Activated T-helper 17 cell treated with anti-CD3 and anti-CD28 coated beads, Interleukin-2, amount 50 U/mL, for 72 hours (primary cell): ENCODE results near the gene SLC6A4. TPM values are rescaled to one million over a fixed set of nuclear protein-coding genes. Genes with fewer than 3 reads are reported as not detected.

Experiments
- ATAC-seq: fragments of 150-1000 bp; cut with Tn5 transposase; replicated peaks from 2 replicates; pipeline ENCODE4 v1.10.0; 2021; ENCODE audit warnings: mild to moderate bottlenecking, moderate library complexity
- H3K27ac Mint-ChIP-seq: one replicate; pipeline ENCODE4 v1.8.0; 2022; ENCODE audit warnings: mixed read lengths
- H3K27me3 Mint-ChIP-seq: one replicate; pipeline ENCODE4 v1.8.0; 2022; ENCODE audit warnings: mixed read lengths
- H3K36me3 Mint-ChIP-seq: one replicate; pipeline ENCODE4 v1.8.0; 2022; ENCODE audit warnings: low read depth, mild to moderate bottlenecking, mixed read lengths
- H3K4me1 Mint-ChIP-seq: one replicate; pipeline ENCODE4 v1.8.0; 2022; ENCODE audit warnings: mixed read lengths
- H3K4me3 Mint-ChIP-seq: one replicate; pipeline ENCODE4 v1.8.0; 2022; ENCODE audit warnings: mild to moderate bottlenecking, mixed read lengths
- H3K9me3 Mint-ChIP-seq: one replicate; pipeline ENCODE4 v1.8.0; 2022; ENCODE audit warnings: mixed read lengths
- total RNA-seq, 2 donors: library from RNA; stranded (reverse); gene quantifications; one replicate each; pipeline ENCODE4 v1.2.3, GENCODE V29; 2022

Gene SLC6A4
- total RNA-seq, 2 donors from 2014 or later: not detected

- Mint-ChIP-seq H3K36me3 (peaks cover 65% of the 10 kb centered on the region), H3K4me1 (no peaks in the 10 kb centered on the region), H3K9me3 (no peaks in the 10 kb centered on the region), H3K27me3 (no peaks in the 10 kb centered on the region), H3K27ac (no peak overlapping the region), H3K4me3 (no peak overlapping the region)
- ATAC-seq: no peak
These were observed 13.3 kb upstream of the SLC6A4 start for GRCh38 chr17:30248786-30249185.

GRCh38 chr17:30246460-30246859 is 11.0 kb upstream of the SLC6A4 start:
- no peaks in the 10 kb centered on the region for H3K27me3 Mint-ChIP-seq
- no peak overlapping the region for H3K4me3 Mint-ChIP-seq
- ATAC-seq: no peak
- no peaks in the 10 kb centered on the region for H3K9me3 Mint-ChIP-seq
- peaks cover 51% of the 10 kb centered on the region for H3K36me3 Mint-ChIP-seq
- H3K27ac Mint-ChIP-seq: no peak overlapping the region
- H3K4me1 Mint-ChIP-seq: no peaks in the 10 kb centered on the region

- peaks cover 36% of the 10 kb centered on the region for H3K36me3 Mint-ChIP-seq
These were observed 9.4 kb upstream of the SLC6A4 start for GRCh38 chr17:30244853-30245385.

GRCh38 chr17:30243568-30243967 is 8.1 kb upstream of the SLC6A4 start:
- Mint-ChIP-seq H3K4me3 (no peak overlapping the region), H3K36me3 (peaks cover 23% of the 10 kb centered on the region), H3K27ac (no peak overlapping the region), H3K4me1 (no peaks in the 10 kb centered on the region), H3K27me3 (peaks cover 6% of the 10 kb centered on the region), H3K9me3 (no peaks in the 10 kb centered on the region)
- ATAC-seq: no peak

More at GRCh38 chr17:30244853-30245385, 9.4 kb upstream of the SLC6A4 start:
- Mint-ChIP-seq H3K27me3 (peaks cover 2% of the 10 kb centered on the region), H3K4me1 (no peaks in the 10 kb centered on the region), H3K9me3 (no peaks in the 10 kb centered on the region), H3K27ac (no peak overlapping the region), H3K4me3 (no peak overlapping the region)
- peak; percentile 34 for ATAC-seq

- H3K4me1 Mint-ChIP-seq: peaks cover 5% of the 10 kb centered on the region
- no peaks in the 10 kb centered on the region for H3K9me3 Mint-ChIP-seq
- H3K36me3 Mint-ChIP-seq: peaks cover 17% of the 10 kb centered on the region
- H3K4me3 Mint-ChIP-seq: no peak overlapping the region
- H3K27me3 Mint-ChIP-seq: peaks cover 11% of the 10 kb centered on the region
- ATAC-seq: no peak
- no peak overlapping the region for H3K27ac Mint-ChIP-seq
These were observed 7.5 kb upstream of the SLC6A4 start for GRCh38 chr17:30243002-30243401.

GRCh38 chr17:30241051-30241450 is 5.6 kb upstream of the SLC6A4 start:
- Mint-ChIP-seq H3K4me1 (peaks cover 5% of the 10 kb centered on the region), H3K27ac (no peak overlapping the region), H3K36me3 (no peaks in the 10 kb centered on the region), H3K9me3 (no peaks in the 10 kb centered on the region), H3K27me3 (peaks cover 21% of the 10 kb centered on the region), H3K4me3 (no peak overlapping the region)
- ATAC-seq: no peak

GRCh38 chr17:30240177-30240576 is 4.7 kb upstream of the SLC6A4 start:
- peaks cover 23% of the 10 kb centered on the region for H3K27me3 Mint-ChIP-seq
- H3K27ac Mint-ChIP-seq: no peak overlapping the region
- ATAC-seq: no peak
- H3K4me1 Mint-ChIP-seq: peaks cover 5% of the 10 kb centered on the region
- H3K36me3 Mint-ChIP-seq: no peaks in the 10 kb centered on the region
- H3K4me3 Mint-ChIP-seq: no peak overlapping the region
- H3K9me3 Mint-ChIP-seq: no peaks in the 10 kb centered on the region

- Mint-ChIP-seq H3K4me3 (no peak overlapping the region), H3K4me1 (peaks cover 10% of the 10 kb centered on the region), H3K36me3 (no peaks in the 10 kb centered on the region), H3K27me3 (peaks cover 34% of the 10 kb centered on the region), H3K27ac (no peak overlapping the region), H3K9me3 (no peaks in the 10 kb centered on the region)
- ATAC-seq: no peak
These were observed 3.6 kb upstream of the SLC6A4 start for GRCh38 chr17:30239089-30239462.

- H3K9me3 Mint-ChIP-seq: no peaks in the 10 kb centered on the region
- no peak overlapping the region for H3K4me3 Mint-ChIP-seq
- H3K27ac Mint-ChIP-seq: no peak overlapping the region
- peaks cover 39% of the 10 kb centered on the region for H3K27me3 Mint-ChIP-seq
- no peaks in the 10 kb centered on the region for H3K36me3 Mint-ChIP-seq
- peak; percentile 16 for ATAC-seq
- H3K4me1 Mint-ChIP-seq: peaks cover 10% of the 10 kb centered on the region
These were observed 3.0 kb upstream of the SLC6A4 start for GRCh38 chr17:30238387-30239088.

GRCh38 chr17:30238003-30238344 is 2.5 kb upstream of the SLC6A4 start:
- no peak for ATAC-seq
- Mint-ChIP-seq H3K27me3 (peaks cover 44% of the 10 kb centered on the region), H3K36me3 (no peaks in the 10 kb centered on the region), H3K4me1 (peaks cover 10% of the 10 kb centered on the region), H3K4me3 (no peak overlapping the region), H3K9me3 (no peaks in the 10 kb centered on the region), H3K27ac (no peak overlapping the region)

- H3K4me3 Mint-ChIP-seq: no peak overlapping the region
- no peaks in the 10 kb centered on the region for H3K36me3 Mint-ChIP-seq
- no peak overlapping the region for H3K27ac Mint-ChIP-seq
- H3K27me3 Mint-ChIP-seq: peaks cover 48% of the 10 kb centered on the region
- no peaks in the 10 kb centered on the region for H3K9me3 Mint-ChIP-seq
- no peak for ATAC-seq
- H3K4me1 Mint-ChIP-seq: peaks cover 10% of the 10 kb centered on the region
These were observed 2.0 kb upstream of the SLC6A4 start for GRCh38 chr17:30237296-30238002.

- no peak for ATAC-seq
- Mint-ChIP-seq H3K27me3 (peaks cover 51% of the 10 kb centered on the region), H3K27ac (no peak overlapping the region), H3K4me3 (peak overlapping the region; percentile 53), H3K9me3 (no peaks in the 10 kb centered on the region), H3K4me1 (peaks cover 10% of the 10 kb centered on the region), H3K36me3 (no peaks in the 10 kb centered on the region)
These were observed 1.3 kb upstream of the SLC6A4 start for GRCh38 chr17:30236766-30237165.

GRCh38 chr17:30236297-30236624 is 764 bp upstream of the SLC6A4 start:
- no peaks in the 10 kb centered on the region for H3K9me3 Mint-ChIP-seq
- H3K27ac Mint-ChIP-seq: no peak overlapping the region
- H3K27me3 Mint-ChIP-seq: peaks cover 53% of the 10 kb centered on the region

GRCh38 chr17:30234964-30235363 is 533 bp downstream of the SLC6A4 start:
- Mint-ChIP-seq H3K9me3 (no peaks in the 10 kb centered on the region), H3K27ac (no peak overlapping the region), H3K4me1 (peaks cover 10% of the 10 kb centered on the region), H3K27me3 (peaks cover 55% of the 10 kb centered on the region), H3K4me3 (peak overlapping the region; percentile 64), H3K36me3 (no peaks in the 10 kb centered on the region)
- ATAC-seq: peak; percentile 39

More at GRCh38 chr17:30236297-30236624, 764 bp upstream of the SLC6A4 start:
- Mint-ChIP-seq H3K36me3 (no peaks in the 10 kb centered on the region), H3K4me3 (peak overlapping the region; percentile 53), H3K4me1 (peaks cover 10% of the 10 kb centered on the region)
- ATAC-seq: no peak

- ATAC-seq: no peak
- Mint-ChIP-seq H3K4me3 (no peak overlapping the region), H3K36me3 (no peaks in the 10 kb centered on the region), H3K4me1 (peaks cover 10% of the 10 kb centered on the region), H3K27ac (no peak overlapping the region), H3K27me3 (peaks cover 50% of the 10 kb centered on the region), H3K9me3 (no peaks in the 10 kb centered on the region)
These were observed 1.2 kb downstream of the SLC6A4 start for GRCh38 chr17:30234296-30234695.
